ENCODE measurements around the gene MANSC1. TPM values are rescaled to one million over a fixed set of nuclear protein-coding genes. Genes with fewer than 3 reads are reported as not detected.

MANSC1 gene
- total and polyA plus RNA-seq, 2 of the 13 experiments (the other 11 are each of a cell fraction or from before 2014, with no cell fraction given): 1.9 to 4.2 TPM

DNA sequence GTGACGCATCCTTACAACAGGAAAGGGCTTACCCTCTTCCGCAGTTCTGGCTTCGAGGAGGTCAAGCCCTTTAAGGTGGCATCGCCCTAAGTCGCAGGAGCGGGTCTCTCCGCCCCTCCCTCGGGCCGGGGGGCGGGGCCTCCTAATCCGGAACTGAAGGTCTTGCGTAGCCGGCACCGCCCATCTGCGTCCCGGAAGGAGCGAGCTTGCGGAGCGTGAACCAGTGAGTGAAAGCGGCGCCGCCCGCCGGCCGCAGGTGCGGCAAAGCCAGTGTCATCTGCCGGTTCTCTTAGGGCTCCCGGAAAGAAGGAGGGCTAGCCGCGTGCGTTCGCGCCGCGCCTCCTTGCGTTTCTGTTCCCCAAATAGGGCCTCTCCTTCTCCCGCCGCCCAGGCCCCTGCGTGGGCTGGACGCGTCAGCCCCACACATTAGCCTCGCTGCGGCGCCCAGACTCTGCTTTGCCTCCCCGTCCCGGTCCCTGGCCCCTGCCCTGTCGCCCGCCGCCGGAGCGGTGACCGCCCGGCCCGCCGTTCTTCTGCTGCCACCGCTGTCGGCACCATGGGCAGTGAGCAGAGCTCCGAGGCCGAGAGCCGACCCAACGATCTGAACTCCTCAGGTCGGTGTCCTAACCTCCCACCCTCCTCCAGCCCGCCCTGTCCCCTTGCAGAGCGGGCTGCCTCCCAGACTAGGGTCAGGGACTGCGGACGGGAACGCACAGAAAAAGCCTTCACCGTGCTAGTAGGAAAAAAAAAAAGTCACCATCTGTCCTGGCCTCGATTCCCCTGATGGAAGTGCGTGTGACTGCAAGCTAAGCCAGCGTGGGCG lies 7.1 kb upstream of the MANSC1 start, which contains the start of gene BORCS5 (continued):
- peak; percentile 82; the same call in 1 of the 2 replicates for TF ChIP-seq ZNF138 (CRISPR knock-in tag; IDR thresholded peaks at IDR 0.05; ENCODE audit: low read depth)
- TF ChIP-seq, protein P1, sequence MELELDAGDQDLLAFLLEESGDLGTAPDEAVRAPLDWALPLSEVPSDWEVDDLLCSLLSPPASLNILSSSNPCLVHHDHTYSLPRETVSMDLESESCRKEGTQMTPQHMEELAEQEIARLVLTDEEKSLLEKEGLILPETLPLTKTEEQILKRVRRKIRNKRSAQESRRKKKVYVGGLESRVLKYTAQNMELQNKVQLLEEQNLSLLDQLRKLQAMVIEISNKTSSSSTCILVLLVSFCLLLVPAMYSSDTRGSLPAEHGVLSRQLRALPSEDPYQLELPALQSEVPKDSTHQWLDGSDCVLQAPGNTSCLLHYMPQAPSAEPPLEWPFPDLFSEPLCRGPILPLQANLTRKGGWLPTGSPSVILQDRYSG (CRISPR knock-in tag; IDR thresholded peaks at IDR 0.05): no peak
- TF ChIP-seq XRCC5 (optimal IDR thresholded peaks at IDR 0.05; ENCODE audit: low read length): peak; percentile 54
- TF ChIP-seq, protein P2, sequence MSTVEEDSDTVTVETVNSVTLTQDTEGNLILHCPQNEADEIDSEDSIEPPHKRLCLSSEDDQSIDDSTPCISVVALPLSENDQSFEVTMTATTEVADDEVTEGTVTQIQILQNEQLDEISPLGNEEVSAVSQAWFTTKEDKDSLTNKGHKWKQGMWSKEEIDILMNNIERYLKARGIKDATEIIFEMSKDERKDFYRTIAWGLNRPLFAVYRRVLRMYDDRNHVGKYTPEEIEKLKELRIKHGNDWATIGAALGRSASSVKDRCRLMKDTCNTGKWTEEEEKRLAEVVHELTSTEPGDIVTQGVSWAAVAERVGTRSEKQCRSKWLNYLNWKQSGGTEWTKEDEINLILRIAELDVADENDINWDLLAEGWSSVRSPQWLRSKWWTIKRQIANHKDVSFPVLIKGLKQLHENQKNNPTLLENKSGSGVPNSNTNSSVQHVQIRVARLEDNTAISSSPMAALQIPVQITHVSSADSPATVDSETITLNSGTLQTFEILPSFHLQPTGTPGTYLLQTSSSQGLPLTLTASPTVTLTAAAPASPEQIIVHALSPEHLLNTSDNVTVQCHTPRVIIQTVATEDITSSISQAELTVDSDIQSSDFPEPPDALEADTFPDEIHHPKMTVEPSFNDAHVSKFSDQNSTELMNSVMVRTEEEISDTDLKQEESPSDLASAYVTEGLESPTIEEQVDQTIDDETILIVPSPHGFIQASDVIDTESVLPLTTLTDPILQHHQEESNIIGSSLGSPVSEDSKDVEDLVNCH (CRISPR knock-in tag; IDR thresholded peaks at IDR 0.05): no peak
- TF ChIP-seq, protein P3, sequence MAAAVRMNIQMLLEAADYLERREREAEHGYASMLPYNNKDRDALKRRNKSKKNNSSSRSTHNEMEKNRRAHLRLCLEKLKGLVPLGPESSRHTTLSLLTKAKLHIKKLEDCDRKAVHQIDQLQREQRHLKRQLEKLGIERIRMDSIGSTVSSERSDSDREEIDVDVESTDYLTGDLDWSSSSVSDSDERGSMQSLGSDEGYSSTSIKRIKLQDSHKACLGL (CRISPR knock-in tag; IDR thresholded peaks at IDR 0.05): peak; percentile 75; the same call in 1 of the 2 replicates
- TF ChIP-seq HOXD1 (CRISPR knock-in tag; IDR thresholded peaks at IDR 0.05): peak; percentile 19; the same call in 1 of the 2 replicates
- peak; percentile 89 for TF ChIP-seq ZNF431 (CRISPR knock-in tag; IDR thresholded peaks at IDR 0.05; ENCODE audit: borderline replicate concordance, low read depth)
- no peak for TF ChIP-seq ZNF24 (IDR thresholded peaks at IDR 0.05)
- TF ChIP-seq HDAC6 (IDR thresholded peaks at IDR 0.05; ENCODE audit: low read depth, low read length): no peak
- TF ChIP-seq TP53 (CRISPR knock-in tag; conservative IDR thresholded peaks at IDR 0.05): no peak
- TF ChIP-seq ONECUT2 (CRISPR knock-in tag; IDR thresholded peaks at IDR 0.05): no peak
- TF ChIP-seq CBX2 (IDR thresholded peaks at IDR 0.05; ENCODE audit: low read depth, low read length): no peak
- TF ChIP-seq CBX2 (CRISPR knock-in tag; IDR thresholded peaks at IDR 0.05; ENCODE audit: low read depth): no peak
- peak; percentile 78; the same call in 1 of the 2 replicates for TF ChIP-seq ZNF724P (CRISPR knock-in tag; IDR thresholded peaks at IDR 0.05; ENCODE audit: borderline replicate concordance)
- peak; percentile 66 for TF ChIP-seq YEATS4 (CRISPR knock-in tag; IDR thresholded peaks at IDR 0.05; ENCODE audit: borderline replicate concordance)
- TF ChIP-seq SOX5 (CRISPR knock-in tag; IDR thresholded peaks at IDR 0.05; ENCODE audit: borderline replicate concordance): peak; percentile 42; the same call in 1 of the 2 replicates
- TF ChIP-seq MEF2D (CRISPR knock-in tag; IDR thresholded peaks at IDR 0.05): peak; percentile 19; the same call in 1 of the 2 replicates
- TF ChIP-seq, protein P4, sequence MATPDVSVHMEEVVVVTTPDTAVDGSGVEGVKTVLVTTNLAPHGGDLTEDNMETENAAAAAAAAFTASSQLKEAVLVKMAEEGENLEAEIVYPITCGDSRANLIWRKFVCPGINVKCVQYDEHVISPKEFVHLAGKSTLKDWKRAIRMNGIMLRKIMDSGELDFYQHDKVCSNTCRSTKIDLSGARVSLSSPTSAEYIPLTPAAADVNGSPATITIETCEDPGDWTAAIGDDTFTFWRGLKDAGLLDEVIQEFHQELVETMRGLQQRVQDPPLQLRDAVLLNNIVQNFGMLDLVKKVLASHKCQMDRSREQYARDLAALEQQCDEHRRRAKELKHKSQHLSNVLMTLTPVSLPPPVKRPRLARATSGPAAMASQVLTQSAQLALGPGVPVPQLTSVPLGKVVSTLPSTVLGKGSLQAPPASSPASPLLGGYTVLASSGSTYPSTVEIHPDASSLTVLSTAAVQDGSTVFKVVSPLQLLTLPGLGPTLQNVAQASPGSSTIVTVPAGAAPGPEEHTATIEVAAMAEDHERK (CRISPR knock-in tag; IDR thresholded peaks at IDR 0.05; ENCODE audit: low read depth): peak; percentile 67
- TF ChIP-seq TEAD2 (CRISPR knock-in tag; IDR thresholded peaks at IDR 0.05): no peak
- TF ChIP-seq GZF1 (CRISPR knock-in tag; IDR thresholded peaks at IDR 0.05): peak; percentile 71; the same call in 1 of the 2 replicates
- peak; percentile 81 for TF ChIP-seq MYC (CRISPR knock-in tag; IDR thresholded peaks at IDR 0.05; ENCODE audit: borderline replicate concordance)
- no peak; the same call in 1 of the 2 replicates for TF ChIP-seq RCOR2 (CRISPR knock-in tag; IDR thresholded peaks at IDR 0.05)
- TF ChIP-seq FOXK2 (IDR thresholded peaks at IDR 0.05): no peak
- peak; percentile 94; the same call in 1 of the 2 replicates for TF ChIP-seq ZC3H4 (CRISPR knock-in tag; IDR thresholded peaks at IDR 0.05; ENCODE audit: borderline replicate concordance)
- TF ChIP-seq ZFP90 (CRISPR knock-in tag; IDR thresholded peaks at IDR 0.05; ENCODE audit: borderline replicate concordance): no peak
- peak; percentile 96 for TF ChIP-seq HNRNPLL (IDR thresholded peaks at IDR 0.05; ENCODE audit: low read depth, low read length, poor library complexity, severe bottlenecking)
- no peak for TF ChIP-seq ZBTB7A (CRISPR knock-in tag; IDR thresholded peaks at IDR 0.05)

Data from HepG2 (cell line).